ENCODE data around the gene ST7.

Gene ST7

GRCh38 chr7:116953372-116953905 lies at the start of gene ST7:
TSS of gene ST7 (plus strand) at chr7:116953501. CDS start at chr7:116953541, 40 bp downstream.
- TF ChIP-seq Cebpa-rat (IDR thresholded peaks at IDR 0.05) = no peak
- H3K4me3 ChIP-seq = peak within 1 kb of the TSS; percentile 73 to 94 (median 88)
- peak within 1 kb of the TSS; percentile 62 to 90 (median 85) for H3K4me2 ChIP-seq

GRCh38 chr7:116906391-116906790 lies 46.9 kb upstream of the ST7 start:
- peaks cover 0 to 9% (median 4%) of the 10 kb centered on the region in 11 experiments; a peak in 6 of 22 replicates for H3K9me3 ChIP-seq (replicated peaks in 1 of 11)
- TF ChIP-seq Cebpa-rat (IDR thresholded peaks at IDR 0.05) = no peak
- no peaks in the 10 kb centered on the region for H3K27me3 ChIP-seq
- no peak overlapping the region for H3K27ac ChIP-seq
- no peak overlapping the region for H3K9ac ChIP-seq
- peaks cover 0 to 5% (median 0%) of the 10 kb centered on the region in 10 experiments; a peak in 1 of 20 replicates for H3K4me1 ChIP-seq
- H4K20me1 ChIP-seq = peaks cover 3 to 100% (median 20%) of the 10 kb centered on the region in 11 experiments; a peak in 16 of 22 replicates
- no peak overlapping the region for H3K4me2 ChIP-seq
- H3K4me3 ChIP-seq = no peak overlapping the region
- peaks cover 86 to 100% (median 97%) of the 10 kb centered on the region in 11 experiments for H3K36me3 ChIP-seq

More at GRCh38 chr7:116953372-116953905, at the start of gene ST7:
- Histone ChIP-seq H3K36me3 (no peaks in the 10 kb centered on the region), H3K9ac (peak within 1 kb of the TSS; percentile 85 to 97 (median 94)), H3K9me3 (replicated peaks in 1 of 11) (no peaks in the 10 kb centered on the region), H3K27me3 (peaks cover 0 to 15% (median 0%) of the 10 kb centered on the region in 11 experiments; a peak in 5 of 22 replicates), H4K20me1 (peaks cover 0 to 37% (median 9%) of the 10 kb centered on the region in 11 experiments; a peak in 10 of 22 replicates), H3K4me1 (peaks cover 12 to 25% (median 16%) of the 10 kb centered on the region in 10 experiments), H3K27ac (peak within 1 kb of the TSS; percentile 84 to 96 (median 92))

- peaks cover 87 to 100% (median 98%) of the 10 kb centered on the region in 11 experiments for H3K36me3 ChIP-seq
- no peaks in the 10 kb centered on the region for H3K4me1 ChIP-seq
- no peaks in the 10 kb centered on the region for H3K27me3 ChIP-seq
- H3K4me2 ChIP-seq = no peak overlapping the region
- TF ChIP-seq Cebpa-rat (IDR thresholded peaks at IDR 0.05) = no peak
- H3K9me3 ChIP-seq (replicated peaks in 1 of 11) = peaks cover 0 to 16% (median 10%) of the 10 kb centered on the region in 11 experiments; a peak in 9 of 22 replicates
- no peak overlapping the region for H3K27ac ChIP-seq
- no peak overlapping the region for H3K9ac ChIP-seq
- no peak overlapping the region for H3K4me3 ChIP-seq
- H4K20me1 ChIP-seq = peaks cover 0 to 97% (median 6%) of the 10 kb centered on the region in 11 experiments; a peak in 9 of 22 replicates
These were observed 42.9 kb upstream of the ST7 start for GRCh38 chr7:116910383-116910782.

GRCh38 chr7:116911801-116912200 lies 41.5 kb upstream of the ST7 start:
- H3K27ac ChIP-seq = no peak overlapping the region
- peaks cover 0 to 16% (median 10%) of the 10 kb centered on the region in 11 experiments; a peak in 9 of 22 replicates for H3K9me3 ChIP-seq (replicated peaks in 1 of 11)
- H3K4me2 ChIP-seq = no peak overlapping the region
- peaks cover 85 to 100% (median 98%) of the 10 kb centered on the region in 11 experiments for H3K36me3 ChIP-seq
- TF ChIP-seq Cebpa-rat (IDR thresholded peaks at IDR 0.05) = no peak
- H3K9ac ChIP-seq = no peak overlapping the region
- no peaks in the 10 kb centered on the region for H3K4me1 ChIP-seq
- peaks cover 0 to 92% (median 4%) of the 10 kb centered on the region in 11 experiments; a peak in 8 of 22 replicates for H4K20me1 ChIP-seq
- H3K27me3 ChIP-seq = no peaks in the 10 kb centered on the region
- no peak overlapping the region for H3K4me3 ChIP-seq

GRCh38 chr7:116912269-116912909 lies 40.9 kb upstream of the ST7 start:
- Histone ChIP-seq H3K4me3 (no peak overlapping the region), H3K9ac (no peak overlapping the region), H3K4me1 (no peaks in the 10 kb centered on the region), H3K27me3 (no peaks in the 10 kb centered on the region), H3K36me3 (peaks cover 86 to 100% (median 98%) of the 10 kb centered on the region in 11 experiments), H4K20me1 (peaks cover 0 to 92% (median 0%) of the 10 kb centered on the region in 11 experiments; a peak in 7 of 22 replicates), H3K9me3 (replicated peaks in 1 of 11) (peaks cover 0 to 16% (median 10%) of the 10 kb centered on the region in 11 experiments; a peak in 9 of 22 replicates), H3K4me2 (no peak overlapping the region), H3K27ac (no peak overlapping the region)
- TF ChIP-seq Cebpa-rat (IDR thresholded peaks at IDR 0.05) = no peak

- Histone ChIP-seq H3K27ac (no peak overlapping the region), H3K36me3 (peaks cover 64 to 97% (median 80%) of the 10 kb centered on the region in 11 experiments), H3K4me3 (no peak overlapping the region), H4K20me1 (peaks cover 0 to 77% (median 6%) of the 10 kb centered on the region in 11 experiments; a peak in 9 of 22 replicates), H3K27me3 (no peaks in the 10 kb centered on the region), H3K4me1 (no peaks in the 10 kb centered on the region; a peak in 1 of 20 replicates), H3K4me2 (no peak overlapping the region), H3K9me3 (replicated peaks in 1 of 11) (no peaks in the 10 kb centered on the region), H3K9ac (no peak overlapping the region)
- no peak for TF ChIP-seq Cebpa-rat (IDR thresholded peaks at IDR 0.05)
These were observed 34.6 kb upstream of the ST7 start for GRCh38 chr7:116918704-116919103.

- H3K9ac ChIP-seq = no peak overlapping the region
- no peaks in the 10 kb centered on the region for H3K27me3 ChIP-seq
- H3K4me3 ChIP-seq = no peak overlapping the region
- no peaks in the 10 kb centered on the region for H3K9me3 ChIP-seq (replicated peaks in 1 of 11)
- no peak for TF ChIP-seq Cebpa-rat (IDR thresholded peaks at IDR 0.05)
- no peak overlapping the region for H3K27ac ChIP-seq
- peaks cover 0 to 63% (median 7%) of the 10 kb centered on the region in 11 experiments; a peak in 9 of 22 replicates for H4K20me1 ChIP-seq
- peaks cover 50 to 80% (median 64%) of the 10 kb centered on the region in 11 experiments for H3K36me3 ChIP-seq
- H3K4me2 ChIP-seq = no peak overlapping the region
- H3K4me1 ChIP-seq = no peaks in the 10 kb centered on the region; a peak in 1 of 20 replicates
These were observed 32.9 kb upstream of the ST7 start for GRCh38 chr7:116920359-116920758.

GRCh38 chr7:116922545-116922944 lies 30.8 kb upstream of the ST7 start:
- H3K4me2 ChIP-seq = no peak overlapping the region
- H3K27ac ChIP-seq = no peak overlapping the region
- TF ChIP-seq Cebpa-rat (IDR thresholded peaks at IDR 0.05) = no peak

GRCh38 chr7:116924741-116925140 lies 28.6 kb upstream of the ST7 start:
- Histone ChIP-seq H3K27ac (no peak overlapping the region), H4K20me1 (peaks cover 0 to 36% (median 7%) of the 10 kb centered on the region in 11 experiments; a peak in 8 of 22 replicates), H3K4me1 (no peaks in the 10 kb centered on the region; a peak in 1 of 20 replicates), H3K27me3 (no peaks in the 10 kb centered on the region), H3K36me3 (peaks cover 16 to 36% (median 23%) of the 10 kb centered on the region in 11 experiments; a peak in 21 of 22 replicates), H3K9ac (no peak overlapping the region), H3K4me2 (no peak overlapping the region), H3K9me3 (replicated peaks in 1 of 11) (no peaks in the 10 kb centered on the region), H3K4me3 (no peak overlapping the region)
- no peak for TF ChIP-seq Cebpa-rat (IDR thresholded peaks at IDR 0.05)

More at GRCh38 chr7:116922545-116922944, 30.8 kb upstream of the ST7 start:
- H3K27me3 ChIP-seq = no peaks in the 10 kb centered on the region
- H3K36me3 ChIP-seq = peaks cover 30 to 58% (median 45%) of the 10 kb centered on the region in 11 experiments
- no peak overlapping the region for H3K9ac ChIP-seq
- peaks cover 0 to 47% (median 7%) of the 10 kb centered on the region in 11 experiments; a peak in 9 of 22 replicates for H4K20me1 ChIP-seq
- H3K9me3 ChIP-seq (replicated peaks in 1 of 11) = no peaks in the 10 kb centered on the region
- H3K4me1 ChIP-seq = no peaks in the 10 kb centered on the region; a peak in 1 of 20 replicates
- H3K4me3 ChIP-seq = no peak overlapping the region
